ENCODE data around the gene EXOSC10. TPM values are rescaled to one million over a fixed set of nuclear protein-coding genes. Genes with fewer than 3 reads are reported as not detected.

Gene EXOSC10
- total RNA-seq, 1 experiment from 2014 or later = 93.1 TPM

DNA sequence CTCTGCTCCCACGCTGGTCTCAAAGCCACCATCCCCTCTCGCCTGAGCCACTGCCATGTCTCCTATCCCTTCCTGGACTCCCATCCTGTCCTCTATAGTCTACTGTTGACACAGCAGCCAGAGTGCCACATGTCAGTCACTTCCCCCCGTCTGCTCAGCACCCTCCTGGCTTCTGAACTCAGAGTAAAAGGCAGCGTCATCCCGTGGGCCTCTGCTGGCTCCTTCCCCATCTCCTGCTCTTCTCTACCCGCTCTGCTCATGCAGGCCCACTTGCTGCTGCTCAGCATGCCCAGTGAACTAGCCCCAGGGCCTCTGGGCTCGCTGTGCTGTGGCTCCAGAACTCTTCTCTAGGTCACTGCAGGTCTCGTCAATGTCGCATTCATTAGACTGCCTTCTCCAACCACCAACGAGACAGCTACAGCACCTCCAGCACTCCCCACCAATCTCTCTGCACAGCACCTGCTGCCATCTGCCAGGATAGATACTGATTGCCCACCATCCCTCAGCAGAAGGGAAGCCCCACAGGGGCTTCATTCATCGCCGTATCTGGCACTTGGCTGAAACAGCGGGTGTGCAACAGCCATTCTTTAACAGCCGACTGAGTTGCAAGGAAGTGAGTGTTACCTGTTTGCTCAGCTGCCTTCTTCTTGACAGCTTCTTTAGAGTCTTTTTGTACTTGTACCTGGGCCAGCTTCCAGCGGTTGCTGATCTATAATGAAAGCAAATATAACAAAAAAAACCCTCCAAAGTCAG, 28.0 kb downstream of the EXOSC10 start:
- POLR2A ChIA-PET = no interaction called here
- CTCF ChIA-PET = no interaction called here
- H3K4me3 ChIP-seq (ENCODE audit: low read depth in 2 of 2, low read length in 2 of 2) = no peak overlapping the region
- TF ChIP-seq POLR2AphosphoS5 (IDR thresholded peaks at IDR 0.05; ENCODE audit: low read depth, low read length) (no peak), CTCF (IDR thresholded peaks at IDR 0.05) (no peak), TCF7L2 (IDR thresholded peaks at IDR 0.05; ENCODE audit: low read depth, low read length) (no peak), REST (IDR thresholded peaks at IDR 0.05; ENCODE audit: insufficient read depth in 1 of 2, low read depth in 2 of 2, low read length in 1 of 2) (no peak), SIN3A (IDR thresholded peaks at IDR 0.05; ENCODE audit: borderline replicate concordance, insufficient read depth, low read depth, low read length) (no peak)
- H3K27me3 ChIP-seq (ENCODE audit: control insufficient read depth, insufficient read depth, low read length) = no peaks in the 10 kb centered on the region
- in situ Hi-C loops (cut with HindIII; ENCODE audit: low pct_unique_long_range_greater_than_20kb, low sequenced_read_pairs) = no loop called here
- no TSS peak for BruUV-seq (replicated peaks)
- H3K9me3 ChIP-seq (ENCODE audit: control insufficient read depth, insufficient read depth, low read depth, low read length) = no peaks in the 10 kb centered on the region
- intact Hi-C loops (cut with micrococcal nuclease; ENCODE audit: unreplicated experiment) = no loop called here
- no peak for DNase-seq (ENCODE audit: low read depth, low spot score)
- peaks cover 25% of the 10 kb centered on the region for H3K36me3 ChIP-seq (ENCODE audit: control insufficient read depth, insufficient read depth, low read length)
- H3K27ac ChIP-seq (ENCODE audit: low read length) = no peak overlapping the region
- peak; percentile 29; the same call in 1 of the 2 replicates for ATAC-seq
- no peaks in the 10 kb centered on the region for H3K4me1 ChIP-seq (ENCODE audit: control insufficient read depth, insufficient read depth, low read length)

DNA sequence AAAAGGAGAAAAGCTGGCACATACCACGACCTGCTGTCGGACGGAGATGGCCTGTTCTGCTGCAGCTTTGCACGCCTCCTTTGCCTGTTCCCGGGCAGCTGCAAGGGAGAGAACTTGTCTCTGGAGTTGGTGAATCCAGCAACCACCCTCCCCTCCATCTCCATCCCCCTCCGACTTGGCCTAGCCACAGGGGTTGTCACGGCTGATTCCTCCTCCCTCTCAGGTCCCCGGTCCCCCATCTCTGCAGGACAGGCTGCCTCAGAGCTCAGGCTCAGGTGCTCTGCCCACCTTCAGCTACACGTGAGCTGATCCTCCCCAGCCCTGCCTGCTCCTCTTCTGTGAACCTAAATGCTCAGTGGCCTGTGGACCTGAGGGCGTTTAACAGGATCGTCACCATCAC, 28.8 kb downstream of the EXOSC10 start:
- H3K9me3 ChIP-seq (ENCODE audit: control insufficient read depth, insufficient read depth, low read depth, low read length) = no peaks in the 10 kb centered on the region
- ChIA-PET POLR2A (no interaction called here), CTCF (no interaction called here)
- no peak; the same call in 1 of the 2 replicates for TF ChIP-seq POLR2AphosphoS5 (IDR thresholded peaks at IDR 0.05; ENCODE audit: low read depth, low read length)
- H3K4me1 ChIP-seq (ENCODE audit: control insufficient read depth, insufficient read depth, low read length) = no peaks in the 10 kb centered on the region
- ATAC-seq (no peak), DNase-seq (ENCODE audit: low read depth, low spot score) (no peak)
- H3K27ac ChIP-seq (ENCODE audit: low read length) = no peak overlapping the region
- no peaks in the 10 kb centered on the region for H3K27me3 ChIP-seq (ENCODE audit: control insufficient read depth, insufficient read depth, low read length)
- H3K36me3 ChIP-seq (ENCODE audit: control insufficient read depth, insufficient read depth, low read length) = peaks cover 27% of the 10 kb centered on the region
- in situ Hi-C loops (cut with HindIII; ENCODE audit: low pct_unique_long_range_greater_than_20kb, low sequenced_read_pairs) (no loop called here), intact Hi-C loops (cut with micrococcal nuclease; ENCODE audit: unreplicated experiment) (no loop called here)
- no peak overlapping the region for H3K4me3 ChIP-seq (ENCODE audit: low read depth in 2 of 2, low read length in 2 of 2)
- BruUV-seq (replicated peaks) = no TSS peak
